SK-N-SH (cell line): ENCODE results near the gene SP100. TPM values are rescaled to one million over a fixed set of nuclear protein-coding genes. Genes with fewer than 3 reads are reported as not detected.
A peak's percentile ranks its signal among the peaks of the same experiment; 100 is the strongest.

Experiments used
- CTCF ChIA-PET: fragments of 300-600, 350-600 bp; formaldehyde crosslinking; extraction: SDS; loops from one replicate; lab custom pipeline; 2021; lab: Yijun Ruan, JAX
- POLR2A ChIA-PET: fragments of 350-600 bp; sonication (Branson Sonifier 250); formaldehyde crosslinking; extraction: SDS; loops from one replicate; lab custom pipeline; 2020; ENCODE audit warnings: antibody characterized with exemption, inconsistent platforms; lab: Yijun Ruan, JAX
- DNase-seq: peaks from one replicate; pipeline ENCODE4 v3.0.0; 2012
- H2AFZ ChIP-seq: fragments of 200-600 bp; sonication (generic); 2 replicates; pipeline ENCODE4 v1.8.1; 2016; ENCODE audit warnings: antibody characterized with exemption, mild to moderate bottlenecking, low read depth
- H3F3A ChIP-seq: fragments of 200-600 bp; sonication (generic); replicated peaks from 2 replicates; pipeline ENCODE3; 2016; ENCODE audit warnings: antibody characterized with exemption, mild to moderate bottlenecking; ENCODE audit not compliant: insufficient read depth
- H3K27ac ChIP-seq, 2 experiments: fragments of 200-500 bp in 1 of 2; fragments of 200-600 bp in 1 of 2; sonication (Bioruptor generic) in 1 of 2; sonication (generic), shearing (Covaris generic) in 1 of 2; 2 replicates each; pipeline versions ENCODE4 v1.5.1 to v1.6.1; 2014 to 2016; ENCODE audit warnings: low read depth in 2 of 2, inconsistent platforms in 1 of 2, low read length in 1 of 2, mild to moderate bottlenecking in 1 of 2, mixed read lengths in 1 of 2
- H3K27me3 ChIP-seq: fragments of 200-600 bp; sonication (generic), shearing (Covaris generic); 2 replicates; pipeline ENCODE4 v1.6.1; 2016; ENCODE audit warnings: mixed run types; ENCODE audit not compliant: insufficient read depth
- H3K36me3 ChIP-seq, 2 experiments: fragments of 200-500 bp in 1 of 2; fragments of 200-600 bp in 1 of 2; sonication (Bioruptor generic) in 1 of 2; sonication (generic) in 1 of 2; replicated peaks in 1 of 2; 2 replicates each; pipeline versions ENCODE3 to v1.5.1; 2014 to 2016; ENCODE audit warnings: low read length in 1 of 2, mild to moderate bottlenecking in 1 of 2; ENCODE audit not compliant: insufficient read depth in 2 of 2, control insufficient read depth in 1 of 2
- H3K4me1 ChIP-seq, 2 experiments: fragments of 200-500 bp in 1 of 2; fragments of 200-600 bp in 1 of 2; sonication (Bioruptor generic) in 1 of 2; sonication (generic), shearing (Covaris generic) in 1 of 2; 2 replicates each; pipeline versions ENCODE4 v1.5.1 to v1.6.1; 2014 to 2016; ENCODE audit warnings: low read depth in 1 of 2, low read length in 1 of 2, mixed run types in 1 of 2; ENCODE audit not compliant: insufficient read depth in 2 of 2, control insufficient read depth in 1 of 2
- H3K4me2 ChIP-seq: fragments of 200-600 bp; sonication (generic), shearing (Covaris generic); 2 replicates; pipeline ENCODE4 v1.6.1; 2017; ENCODE audit warnings: mixed run types
- H3K4me3 ChIP-seq, 2 experiments: fragments of 200-500 bp in 1 of 2; fragments of 200-600 bp in 1 of 2; sonication (Bioruptor generic) in 1 of 2; sonication (generic), shearing (Covaris generic) in 1 of 2; 2 replicates each; pipeline versions ENCODE4 v1.5.1 to v1.8.1; 2014 to 2016; ENCODE audit warnings: low read depth in 2 of 2, inconsistent platforms in 1 of 2, low read length in 1 of 2, mild to moderate bottlenecking in 1 of 2, mixed read lengths in 1 of 2, moderate library complexity in 1 of 2
- H3K79me2 ChIP-seq: fragments of 200-600 bp; sonication (generic); 2 replicates; pipeline ENCODE4 v1.8.1; 2017; ENCODE audit warnings: mild to moderate bottlenecking; ENCODE audit not compliant: insufficient read depth
- H3K9ac ChIP-seq: fragments of 200-600 bp; sonication (generic); 2 replicates; pipeline ENCODE4 v1.6.1; 2017; ENCODE audit warnings: mixed run types
- H3K9me2 ChIP-seq: fragments of 200-600 bp; sonication (generic); 2 replicates; pipeline ENCODE4 v1.6.1; 2017; ENCODE audit warnings: mixed run types
- H3K9me3 ChIP-seq: fragments of 200-600 bp; sonication (generic); 2 replicates; pipeline ENCODE4 v1.6.1; 2017; ENCODE audit warnings: mixed run types, mild to moderate bottlenecking, moderate library complexity
- H4K20me1 ChIP-seq: fragments of 200-600 bp; sonication (generic); 2 replicates; pipeline ENCODE4 v1.6.1; 2017; ENCODE audit warnings: mild to moderate bottlenecking, mixed run types; ENCODE audit not compliant: insufficient read depth
- EP300 ChIP-seq, 2 experiments: IDR thresholded peaks; 2 replicates each; pipeline versions ENCODE4 v1.4.0 to v1.6.1; 2012; ENCODE audit warnings: borderline replicate concordance in 1 of 2, low read depth in 1 of 2, low read length in 1 of 2
- FOSL2 ChIP-seq: IDR thresholded peaks from 2 replicates; pipeline ENCODE4 v1.4.0; 2012; ENCODE audit warnings: low read depth, mild to moderate bottlenecking, moderate library complexity, borderline replicate concordance
- FOXJ3 ChIP-seq: sonication (generic); formaldehyde crosslinking; IDR thresholded peaks from 2 replicates; pipeline ENCODE4 v1.5.1; 2020; ENCODE audit warnings: mild to moderate bottlenecking, missing genetic modification reagents
- FOXM1 ChIP-seq: IDR thresholded peaks from 2 replicates; pipeline ENCODE4 v1.4.0; 2012; ENCODE audit warnings: low read depth, mild to moderate bottlenecking
- GABPA ChIP-seq: IDR thresholded peaks from 2 replicates; pipeline ENCODE4 v1.4.0; 2012; ENCODE audit warnings: low read depth, mild to moderate bottlenecking
- GATA2 ChIP-seq: sonication (generic); formaldehyde crosslinking; IDR thresholded peaks from 2 replicates; pipeline ENCODE4 v1.5.0; 2020; ENCODE audit warnings: mild to moderate bottlenecking, missing genetic modification reagents
- JUND ChIP-seq: IDR thresholded peaks from 2 replicates; pipeline ENCODE4 v1.4.0; 2012
- MEF2A ChIP-seq: IDR thresholded peaks from 2 replicates; pipeline ENCODE4 v1.4.0; 2012; ENCODE audit warnings: low read depth, borderline replicate concordance
- NRF1 ChIP-seq: IDR thresholded peaks from 2 replicates; pipeline ENCODE4 v1.6.1; 2012; ENCODE audit warnings: low read depth, mild to moderate bottlenecking, low read length
- RFX5 ChIP-seq: IDR thresholded peaks from 2 replicates; pipeline ENCODE4 v1.6.1; 2012; ENCODE audit warnings: mild to moderate bottlenecking, improper control_type of control experiment, low read length
- SIN3A ChIP-seq: IDR thresholded peaks from 2 replicates; pipeline ENCODE4 v1.6.1; 2012; ENCODE audit warnings: low read depth, mild to moderate bottlenecking, low read length, moderate library complexity, borderline replicate concordance
- TAF1 ChIP-seq: IDR thresholded peaks from 2 replicates; pipeline ENCODE4 v1.6.1; 2012; ENCODE audit warnings: low read depth, mild to moderate bottlenecking, low read length, moderate library complexity, borderline replicate concordance
- TCF12 ChIP-seq: IDR thresholded peaks from 2 replicates; pipeline ENCODE4 v1.4.0; 2012
- TEAD4 ChIP-seq: IDR thresholded peaks from 2 replicates; pipeline ENCODE4 v1.4.0; 2012; ENCODE audit warnings: mild to moderate bottlenecking, borderline replicate concordance; ENCODE audit not compliant: insufficient read depth
- ZBTB33 ChIP-seq: IDR thresholded peaks from 2 replicates; pipeline ENCODE4 v1.4.0; 2012; ENCODE audit warnings: low read depth, borderline replicate concordance
- WGBS: methylation state at CpG from one replicate; pipeline ENCODE4 v1.1.6; 2017; ENCODE audit warnings: low lambda C conversion rate; 5-methylcytosine and 5-hydroxymethylcytosine counted together
- polyA plus RNA-seq, 3 experiments: library from polyadenylated mRNA; depleted of rRNA; stranded (reverse); fragments of >200 nt; gene quantifications; 2 replicates each; pipeline ENCODE4 v1.2.3, GENCODE V29; 2012
- TF ChIP-seq, protein P1 (sequence below): IDR thresholded peaks from 2 replicates; pipeline ENCODE4 v1.4.0; 2012; ENCODE audit warnings: low read depth
- TF ChIP-seq, protein P2 (sequence below): IDR thresholded peaks from 2 replicates; pipeline ENCODE4 v1.4.0; 2012; ENCODE audit warnings: low read depth, borderline replicate concordance
- TF ChIP-seq, protein P3 (sequence below): IDR thresholded peaks from 2 replicates; pipeline ENCODE4; 2012

SP100 gene
- polyA plus RNA-seq, 1 of the 3 experiments (the other 2 are of a cell fraction): 38.1 TPM

DNA sequence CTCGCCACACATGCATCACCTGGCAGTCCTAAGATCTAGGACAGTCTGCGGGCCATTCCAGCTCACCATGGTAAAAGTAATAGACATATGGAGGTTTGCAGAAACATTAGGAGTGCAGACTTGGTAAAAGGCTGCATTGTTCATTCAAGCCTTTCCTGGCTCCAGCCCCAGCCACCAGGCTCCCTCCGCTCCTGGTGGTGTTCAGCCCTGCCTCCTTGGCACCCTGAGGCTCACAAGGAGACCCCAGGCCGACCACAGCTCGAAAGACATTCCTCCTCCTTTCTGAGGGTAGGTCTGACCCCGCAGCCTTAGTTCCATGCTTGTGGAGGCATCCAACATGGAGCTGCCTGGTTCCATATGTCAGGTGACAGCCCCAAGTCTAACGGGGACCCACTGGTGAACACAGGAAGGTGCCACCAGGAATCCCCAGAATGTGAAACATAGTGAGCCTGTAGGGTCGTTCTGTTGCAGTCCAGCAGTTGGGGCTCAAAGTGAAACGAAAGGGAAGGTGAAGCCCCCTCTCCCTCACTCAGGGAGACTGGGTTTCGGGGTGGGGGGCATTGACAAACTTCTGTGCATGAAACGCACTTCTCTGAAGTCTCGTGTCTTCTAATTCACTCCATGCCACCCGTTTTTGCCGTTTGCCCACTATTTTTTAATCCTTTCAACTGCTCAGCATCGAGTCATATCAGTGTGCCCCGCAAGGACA, 5.0 kb upstream of the SP100 start:
- POLR2A ChIA-PET: interaction anchor here (0.6 kb wide), 1 partner anchor 31 kb away, joined by 3 read pairs; no protein-coding TSS in a partner anchor
- no peaks in the 10 kb centered on the region for H3K9me2 ChIP-seq
- no peaks in the 10 kb centered on the region for H4K20me1 ChIP-seq
- 30% methylated on average over 15 of the region's 16 CpGs for WGBS
- peaks cover 12 to 13% of the 10 kb centered on the region in 2 experiments; a peak in 3 of 4 replicates for H3K4me1 ChIP-seq
- H3K27me3 ChIP-seq: no peaks in the 10 kb centered on the region
- H3K36me3 ChIP-seq: no peaks in the 10 kb centered on the region
- H2AFZ ChIP-seq: peak overlapping the region; percentile 87
- peak overlapping the region; percentile 92 for H3K4me2 ChIP-seq
- DNase-seq: no peak
- H3K4me3 ChIP-seq: peak overlapping the region; percentile 60 to 76
- peak overlapping the region; percentile 87 for H3K9ac ChIP-seq
- no peaks in the 10 kb centered on the region for H3K79me2 ChIP-seq
- no peaks in the 10 kb centered on the region for H3K9me3 ChIP-seq
- peaks cover 15% of the 10 kb centered on the region for H3F3A ChIP-seq
- TF ChIP-seq JUND: no peak
- no peak for TF ChIP-seq GATA2 (CRISPR knock-in tag)
- TF ChIP-seq, protein P1, sequence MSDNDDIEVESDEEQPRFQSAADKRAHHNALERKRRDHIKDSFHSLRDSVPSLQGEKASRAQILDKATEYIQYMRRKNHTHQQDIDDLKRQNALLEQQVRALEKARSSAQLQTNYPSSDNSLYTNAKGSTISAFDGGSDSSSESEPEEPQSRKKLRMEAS: no peak
- no peak for TF ChIP-seq FOXM1
- no peak for TF ChIP-seq TEAD4
- TF ChIP-seq ZBTB33: no peak
- TF ChIP-seq GABPA: no peak
- TF ChIP-seq EP300 (IDR thresholded peaks at IDR 0.05; ENCODE audit: borderline replicate concordance in 1 of 2, low read depth in 1 of 2, low read length in 1 of 2): no peak
- TF ChIP-seq FOXJ3 (CRISPR knock-in tag): no peak
- TF ChIP-seq MEF2A: no peak
- peak overlapping the region; percentile 73 to 89; a peak in 3 of 4 replicates for H3K27ac ChIP-seq
- CTCF ChIA-PET: no interaction called here

DNA sequence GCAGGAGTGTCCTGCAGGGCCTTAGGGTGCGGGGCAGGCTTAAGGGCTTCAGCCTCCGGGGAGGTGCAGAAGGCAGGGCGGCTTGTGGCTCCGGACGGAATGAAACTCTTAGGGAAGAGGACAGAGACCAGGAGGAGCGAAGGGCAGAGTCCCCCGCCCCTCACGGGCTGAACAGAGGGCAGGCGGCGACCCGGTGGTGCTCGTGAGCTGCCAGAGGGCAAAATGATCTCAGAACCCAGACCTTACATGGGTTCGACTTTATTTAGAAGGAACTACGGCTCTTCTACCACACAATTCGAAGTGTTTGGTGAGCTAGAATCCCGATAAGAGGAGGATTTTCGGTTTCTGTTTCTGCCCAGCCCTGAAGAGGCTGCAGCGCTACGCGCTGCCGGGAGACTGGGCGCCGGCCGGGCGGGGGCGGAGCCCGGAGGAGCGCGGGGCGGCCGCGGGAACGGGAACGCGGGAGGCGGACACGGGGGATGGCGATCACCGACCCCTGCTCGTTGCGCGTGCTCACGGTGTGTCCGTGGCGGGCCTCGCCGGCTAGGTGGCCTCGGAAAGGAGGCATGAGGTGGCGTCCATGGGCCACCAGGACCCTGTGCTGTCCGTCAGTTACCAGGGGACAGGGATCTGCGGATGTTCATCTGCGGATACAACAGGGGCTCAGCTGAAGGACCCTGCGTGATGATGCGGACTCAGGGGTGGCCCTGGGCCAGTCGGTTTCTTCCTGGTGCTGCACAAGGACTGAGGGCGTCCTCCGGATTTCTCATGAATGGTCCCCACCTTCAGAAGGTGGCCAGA, 4.2 kb upstream of the SP100 start:
- WGBS: 0% methylated on average over 14 of the region's 57 CpGs
- CTCF ChIA-PET: no interaction called here
- no peak for TF ChIP-seq TCF12
- no peak for TF ChIP-seq FOSL2
- TF ChIP-seq, protein P2, sequence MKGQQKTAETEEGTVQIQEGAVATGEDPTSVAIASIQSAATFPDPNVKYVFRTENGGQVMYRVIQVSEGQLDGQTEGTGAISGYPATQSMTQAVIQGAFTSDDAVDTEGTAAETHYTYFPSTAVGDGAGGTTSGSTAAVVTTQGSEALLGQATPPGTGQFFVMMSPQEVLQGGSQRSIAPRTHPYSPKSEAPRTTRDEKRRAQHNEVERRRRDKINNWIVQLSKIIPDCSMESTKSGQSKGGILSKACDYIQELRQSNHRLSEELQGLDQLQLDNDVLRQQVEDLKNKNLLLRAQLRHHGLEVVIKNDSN: no peak
- no peak for TF ChIP-seq SIN3A
- no peak for TF ChIP-seq TEAD4
- no peak for TF ChIP-seq ZBTB33
- TF ChIP-seq, protein P3, sequence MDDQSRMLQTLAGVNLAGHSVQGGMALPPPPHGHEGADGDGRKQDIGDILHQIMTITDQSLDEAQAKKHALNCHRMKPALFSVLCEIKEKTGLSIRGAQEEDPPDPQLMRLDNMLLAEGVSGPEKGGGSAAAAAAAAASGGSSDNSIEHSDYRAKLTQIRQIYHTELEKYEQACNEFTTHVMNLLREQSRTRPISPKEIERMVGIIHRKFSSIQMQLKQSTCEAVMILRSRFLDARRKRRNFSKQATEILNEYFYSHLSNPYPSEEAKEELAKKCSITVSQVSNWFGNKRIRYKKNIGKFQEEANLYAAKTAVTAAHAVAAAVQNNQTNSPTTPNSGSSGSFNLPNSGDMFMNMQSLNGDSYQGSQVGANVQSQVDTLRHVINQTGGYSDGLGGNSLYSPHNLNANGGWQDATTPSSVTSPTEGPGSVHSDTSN: no peak
- TF ChIP-seq RFX5: no peak
- 0 out of 2 replicates have a peak, but pooled peaks have one; percentile 11 for TF ChIP-seq NRF1
- peak; percentile 39; the same call in 1 of the 2 replicates for TF ChIP-seq TAF1

More for the DNA sequence above, 4.2 kb upstream of the SP100 start:
- H3F3A ChIP-seq: peaks cover 15% of the 10 kb centered on the region
- H3K9ac ChIP-seq: peak overlapping the region; percentile 87
- H4K20me1 ChIP-seq: no peaks in the 10 kb centered on the region
- no peaks in the 10 kb centered on the region for H3K9me2 ChIP-seq
- peak overlapping the region; percentile 73 to 89 for H3K27ac ChIP-seq
- H3K9me3 ChIP-seq: no peaks in the 10 kb centered on the region
- H3K4me2 ChIP-seq: peak overlapping the region; percentile 92
- H3K36me3 ChIP-seq: no peaks in the 10 kb centered on the region
- peak; percentile 85 for DNase-seq
- no peaks in the 10 kb centered on the region for H3K27me3 ChIP-seq
- peak overlapping the region; percentile 87 for H2AFZ ChIP-seq
- H3K4me3 ChIP-seq: peak overlapping the region; percentile 60 to 76
- peaks cover 12 to 13% of the 10 kb centered on the region in 2 experiments; a peak in 3 of 4 replicates for H3K4me1 ChIP-seq
- POLR2A ChIA-PET: interaction anchor here (0.6 kb wide), 1 partner anchor 32 kb away, joined by 3 read pairs; no protein-coding TSS in a partner anchor
- peaks cover 7% of the 10 kb centered on the region for H3K79me2 ChIP-seq
